Upper lobe of left lung (tissue), 6 donors: Measurements from ENCODE around the gene RNF215. TPM values are rescaled to one million over a fixed set of nuclear protein-coding genes. Genes with fewer than 3 reads are reported as not detected.
A peak's percentile ranks its signal among the peaks of the same experiment; 100 is the strongest.

Source experiments
- ATAC-seq, 2 donors: fragments of 200-7000 bp; cut with Tn5 transposase; one replicate each; pipeline ENCODE4 v1.9.1; 2022; ENCODE audit warnings: mild to moderate bottlenecking in 2 of 2, moderate library complexity in 2 of 2; ENCODE audit not compliant: low FRiP score in 2 of 2
- DNase-seq, 2 donors: peaks; one replicate each; pipeline ENCODE4 v3.0.0-alpha.2; 2019 to 2020
- H3K27ac ChIP-seq, 4 donors: fragments of 200-600 bp; sonication (generic); one replicate each; pipeline ENCODE4 v1.5.1; 2016 to 2019
- H3K27me3 ChIP-seq, 4 donors: fragments of 200-600 bp; sonication (generic); one replicate each; pipeline ENCODE4 v1.5.1; 2017 to 2019
- H3K36me3 ChIP-seq, 4 donors: fragments of 200-600 bp; sonication (generic); one replicate each; pipeline ENCODE4 v1.5.1; 2016 to 2019
- H3K4me1 ChIP-seq, 4 donors: fragments of 200-600 bp; sonication (generic); one replicate each; pipeline ENCODE4 v1.5.1; 2018 to 2019
- H3K4me3 ChIP-seq, 4 donors: fragments of 200-600 bp; sonication (generic); one replicate each; pipeline ENCODE4 v1.5.1; 2017 to 2019; ENCODE audit warnings: mild to moderate bottlenecking in 2 of 4, moderate library complexity in 1 of 4
- H3K9me3 ChIP-seq, 4 donors: fragments of 200-600 bp; sonication (generic); one replicate each; pipeline ENCODE4 v1.5.1; 2018 to 2019
- CTCF ChIP-seq, 6 experiments: fragments of 450-650 bp in 4 of 6; fragments of 200-600 bp in 2 of 6; sonication (generic) in 2 of 6; IDR thresholded peaks; one replicate each; pipeline ENCODE4 v1.5.1; 2016 to 2019; ENCODE audit warnings: antibody characterized with exemption in 6 of 6
- EP300 ChIP-seq, 4 donors: sonication (generic); formaldehyde crosslinking; IDR thresholded peaks; one replicate each; pipeline ENCODE4 v1.5.1; 2017; ENCODE audit warnings: antibody characterized with exemption in 4 of 4, control low read depth in 2 of 4
- POLR2A ChIP-seq, 4 donors: fragments of 450-650 bp; IDR thresholded peaks; one replicate each; pipeline ENCODE4 v1.5.1; 2016 to 2017; ENCODE audit warnings: antibody characterized with exemption in 4 of 4, mild to moderate bottlenecking in 2 of 4
- POLR2AphosphoS5 ChIP-seq, 2 donors: sonication (generic); formaldehyde crosslinking; IDR thresholded peaks; one replicate each; pipeline ENCODE4 v1.5.1; 2017; ENCODE audit warnings: antibody characterized with exemption in 2 of 2
- WGBS, 2 donors: methylation state at CpG; one replicate each; pipeline ENCODE4 v1.1.5; 2017 to 2018; 5-methylcytosine and 5-hydroxymethylcytosine counted together
- total RNA-seq, 6 donors: library from RNA; depleted of rRNA in 4 of 6; stranded (reverse); fragments of >200 nt in 4 of 6; gene quantifications; one replicate each; pipeline versions ENCODE4 v1.1.0 to v1.2.1, GENCODE V29; 2016 to 2021
- donor health status: DM: no; HTN: no; CAD: no; lungs with moderate emphysema.
- donor health status: DM: no; HTN: yes; CAD: no; lungs with severe emphysema.

RNF215 gene
- total RNA-seq, 6 donors from 2014 or later, result 9.3 to 30.3 (median 16.5) TPM

- Histone ChIP-seq H3K9me3 (no peaks in the 10 kb centered on the region), H3K27me3 (no peaks in the 10 kb centered on the region), H3K4me3 (no peak overlapping the region), H3K27ac (peak overlapping the region in 1 of 4 donors; percentile 44), H3K36me3 (peaks cover 10 to 70% (median 61%) of the 10 kb centered on the region in 4 donors), H3K4me1 (peaks cover 29 to 55% (median 35%) of the 10 kb centered on the region in 4 donors)
- no peak for TF ChIP-seq POLR2A (IDR thresholded peaks at IDR 0.05)
- TF ChIP-seq EP300 (IDR thresholded peaks at IDR 0.05), result no peak
- no peak for TF ChIP-seq CTCF (IDR thresholded peaks at IDR 0.05)
- no peak for TF ChIP-seq POLR2AphosphoS5 (IDR thresholded peaks at IDR 0.05)
- DNase-seq (no peak), ATAC-seq (no peak)
- 97 to 98% methylated on average over 3 of the region's 3 CpGs for WGBS, 2 donors
Observed at GRCh38 chr22:30351226-30351625, 36.0 kb downstream of the RNF215 start.

- TF ChIP-seq CTCF (IDR thresholded peaks at IDR 0.05) (no peak), POLR2A (IDR thresholded peaks at IDR 0.05) (no peak), EP300 (IDR thresholded peaks at IDR 0.05) (no peak), POLR2AphosphoS5 (IDR thresholded peaks at IDR 0.05) (no peak)
- Histone ChIP-seq H3K36me3 (peaks cover 34 to 94% (median 85%) of the 10 kb centered on the region in 4 donors), H3K27me3 (no peaks in the 10 kb centered on the region), H3K9me3 (no peaks in the 10 kb centered on the region), H3K4me1 (peaks cover 7 to 32% (median 12%) of the 10 kb centered on the region in 4 donors), H3K27ac (peak overlapping the region in 1 of 4 donors; percentile 59), H3K4me3 (no peak overlapping the region)
- 77 to 81% methylated on average over 4 of the region's 4 CpGs for WGBS, 2 donors
- DNase-seq, result no peak
- ATAC-seq, result no peak
Observed at GRCh38 chr22:30348809-30349208, 38.4 kb downstream of the RNF215 start.

GRCh38 chr22:30348404-30348803, 38.8 kb downstream of the RNF215 start:
- H3K27ac ChIP-seq, result peak overlapping the region in 2 of 4 donors; percentile 44 to 59
- WGBS, 2 donors, result 79 to 88% methylated on average over 4 of the region's 4 CpGs
- DNase-seq (no peak), ATAC-seq (no peak)
- H3K4me1 ChIP-seq, result peaks cover 4 to 28% (median 8%) of the 10 kb centered on the region in 4 donors
- TF ChIP-seq CTCF (IDR thresholded peaks at IDR 0.05) (no peak), POLR2A (IDR thresholded peaks at IDR 0.05) (no peak), EP300 (IDR thresholded peaks at IDR 0.05) (no peak), POLR2AphosphoS5 (IDR thresholded peaks at IDR 0.05) (no peak)
- H3K27me3 ChIP-seq, result no peaks in the 10 kb centered on the region
- no peak overlapping the region for H3K4me3 ChIP-seq
- H3K36me3 ChIP-seq, result peaks cover 38 to 95% (median 89%) of the 10 kb centered on the region in 4 donors
- H3K9me3 ChIP-seq, result no peaks in the 10 kb centered on the region

GRCh38 chr22:30347255-30347892, 39.8 kb downstream of the RNF215 start:
- Histone ChIP-seq H3K27ac (peak overlapping the region in 2 of 4 donors; percentile 44 to 59), H3K9me3 (no peaks in the 10 kb centered on the region), H3K36me3 (peaks cover 45 to 98% (median 93%) of the 10 kb centered on the region in 4 donors), H3K4me1 (peaks cover 0 to 21% (median 7%) of the 10 kb centered on the region in 4 donors), H3K27me3 (no peaks in the 10 kb centered on the region), H3K4me3 (no peak overlapping the region)
- WGBS, 2 donors, result 64 to 74% methylated on average over 5 of the region's 5 CpGs
- DNase-seq (no peak), ATAC-seq (no peak)
- TF ChIP-seq POLR2A (IDR thresholded peaks at IDR 0.05) (no peak), CTCF (IDR thresholded peaks at IDR 0.05) (no peak), EP300 (IDR thresholded peaks at IDR 0.05) (no peak), POLR2AphosphoS5 (IDR thresholded peaks at IDR 0.05) (no peak)
